HG02840 (cell line): ENCODE results near the gene CDH18.

Source experiments
- ATAC-seq: cut with Tn5 transposase; IDR thresholded peaks from one replicate; pipeline ENCODE4 v1.9.1; 2021; ENCODE audit warnings: mild to moderate bottlenecking, moderate library complexity, moderate number of reproducible peaks; ENCODE audit not compliant: unreplicated experiment, low FRiP score

Gene CDH18

GRCh38 chr5:19497229-19497815, 490.7 kb downstream of the CDH18 start:
- no peak for ATAC-seq

GRCh38 chr5:19496056-19496455, 491.9 kb downstream of the CDH18 start:
- ATAC-seq: no peak

- ATAC-seq: no peak
Measured at GRCh38 chr5:19492861-19493260, 495.1 kb downstream of the CDH18 start.

DNA sequence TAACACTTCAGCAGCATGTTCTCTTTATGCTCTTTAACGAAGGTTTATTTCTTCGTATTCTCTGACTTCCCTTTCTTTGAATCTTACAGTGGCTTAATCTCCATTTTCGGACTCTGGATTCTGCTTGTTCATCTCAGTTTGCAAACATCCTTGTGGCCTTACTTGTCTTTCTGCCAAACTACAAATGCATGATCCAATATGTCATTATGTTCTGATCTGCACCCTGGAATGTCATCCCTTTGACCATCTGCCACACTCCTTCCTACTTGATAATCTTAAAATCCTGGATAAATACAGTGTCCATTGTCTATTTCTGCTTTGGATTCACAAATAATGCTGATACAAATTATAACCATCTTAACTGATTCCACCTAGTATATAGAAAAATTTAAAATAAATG, 499.2 kb downstream of the CDH18 start:
- no peak for ATAC-seq

- no peak for ATAC-seq
Measured at GRCh38 chr5:19487480-19487879, 500.5 kb downstream of the CDH18 start.

- ATAC-seq: no peak
Measured at GRCh38 chr5:19479562-19479961, 508.4 kb downstream of the CDH18 start.

DNA sequence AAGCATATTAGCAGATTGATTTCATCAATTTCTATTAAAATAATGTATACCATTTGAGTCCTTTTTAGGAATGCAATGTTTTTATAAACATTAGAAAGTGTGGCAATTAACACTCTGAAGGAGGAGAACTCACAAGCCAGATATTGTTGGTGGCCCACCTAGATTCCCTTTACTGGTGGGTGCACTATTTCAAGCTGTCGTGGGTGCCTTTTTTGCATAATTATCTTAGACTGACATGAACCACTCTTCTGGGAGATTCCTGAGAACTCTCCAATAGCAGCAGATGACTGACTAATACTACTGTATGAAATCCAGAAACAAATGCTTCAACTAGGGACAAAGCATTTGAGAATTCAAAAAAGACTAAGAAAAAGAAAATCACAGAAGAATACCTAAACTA, 526.0 kb downstream of the CDH18 start:
- ATAC-seq: no peak

- ATAC-seq: no peak
Measured at GRCh38 chr5:19424506-19424905, 563.5 kb downstream of the CDH18 start.
